Measurements from ENCODE around the gene KIAA1671.

KIAA1671 gene

GRCh38 chr22:25053153-25053805 is 100.8 kb downstream of the KIAA1671 start:
- no peak for TF ChIP-seq CTCF (IDR thresholded peaks at IDR 0.05; ENCODE audit: low read length, missing control alignments)
- no peak overlapping the region for H3K4me3 ChIP-seq (replicated peaks; ENCODE audit: low read depth, low read length)
- no peak for DNase-seq (ENCODE audit: low read depth)

GRCh38 chr22:25054943-25055511 is 102.5 kb downstream of the KIAA1671 start:
- no peak for DNase-seq (ENCODE audit: low read depth)
- TF ChIP-seq CTCF (IDR thresholded peaks at IDR 0.05; ENCODE audit: low read length, missing control alignments) = no peak
- H3K4me3 ChIP-seq (replicated peaks; ENCODE audit: low read depth, low read length) = no peak overlapping the region

GRCh38 chr22:25057013-25057881 is 104.7 kb downstream of the KIAA1671 start:
- peak; percentile 50 for DNase-seq (ENCODE audit: low read depth)
- no peak overlapping the region for H3K4me3 ChIP-seq (replicated peaks; ENCODE audit: low read depth, low read length)
- peak; percentile 97 for TF ChIP-seq CTCF (IDR thresholded peaks at IDR 0.05; ENCODE audit: low read length, missing control alignments)

GRCh38 chr22:25059438-25059837 is 106.9 kb downstream of the KIAA1671 start:
- H3K4me3 ChIP-seq (replicated peaks; ENCODE audit: low read depth, low read length) = no peak overlapping the region
- TF ChIP-seq CTCF (IDR thresholded peaks at IDR 0.05; ENCODE audit: low read length, missing control alignments) = no peak
- no peak for DNase-seq (ENCODE audit: low read depth)

GRCh38 chr22:25060522-25061071 is 108.1 kb downstream of the KIAA1671 start:
- peak; percentile 17 for TF ChIP-seq CTCF (IDR thresholded peaks at IDR 0.05; ENCODE audit: low read length, missing control alignments)
- no peak for DNase-seq (ENCODE audit: low read depth)
- no peak overlapping the region for H3K4me3 ChIP-seq (replicated peaks; ENCODE audit: low read depth, low read length)

GRCh38 chr22:25061134-25061533 is 108.6 kb downstream of the KIAA1671 start:
- DNase-seq (ENCODE audit: low read depth) = no peak
- TF ChIP-seq CTCF (IDR thresholded peaks at IDR 0.05; ENCODE audit: low read length, missing control alignments) = no peak
- no peak overlapping the region for H3K4me3 ChIP-seq (replicated peaks; ENCODE audit: low read depth, low read length)
